Panc1 (cell line): ENCODE results near the gene TRH. TPM values are rescaled to one million over a fixed set of nuclear protein-coding genes. Genes with fewer than 3 reads are reported as not detected.

ENCODE experiments used
- ATAC-seq: fragments of 200-7000 bp; cut with Tn5 transposase; 2 replicates; pipeline ENCODE4 v1.9.1; 2020; ENCODE audit warnings: mild to moderate bottlenecking, moderate library complexity
- BruUV-seq: library from RNA; stranded (reverse); fragments of 400-500 nt; replicated peaks from 2 replicates; lab custom pipeline; 2021; lab: Mats Ljungman, UMichigan
- CTCF ChIA-PET: fragments of 300-600 bp; sonication (Branson Sonifier 250); formaldehyde crosslinking; loops from one replicate; lab custom pipeline; 2022; ENCODE audit warnings: antibody characterized with exemption; lab: Charles Lee
- POLR2A ChIA-PET: fragments of 300-600 bp; sonication (Branson Sonifier 250); formaldehyde crosslinking; loops from one replicate; lab custom pipeline; 2022; ENCODE audit warnings: antibody characterized with exemption; lab: Charles Lee
- DNase-seq: peaks from one replicate; pipeline ENCODE4 v3.0.0-alpha.2; 2010; ENCODE audit warnings: low read depth, low spot score
- H3K27ac ChIP-seq: 2 replicates; pipeline ENCODE4 v1.5.1; 2011; ENCODE audit warnings: mild to moderate bottlenecking, low read length, inconsistent platforms
- H3K27me3 ChIP-seq: fragments of 200-500 bp; sonication (Bioruptor generic); 2 replicates; pipeline ENCODE4 v1.6.0; 2014; ENCODE audit warnings: low read length, inconsistent platforms; ENCODE audit not compliant: control insufficient read depth, insufficient read depth
- H3K36me3 ChIP-seq: fragments of 200-500 bp; sonication (Bioruptor generic); 2 replicates; pipeline ENCODE4 v1.5.1; 2014; ENCODE audit warnings: inconsistent platforms, mild to moderate bottlenecking, low read length, moderate library complexity; ENCODE audit not compliant: control insufficient read depth, insufficient read depth
- H3K4me1 ChIP-seq: 2 replicates; pipeline ENCODE4 v1.5.1; 2011; ENCODE audit warnings: inconsistent platforms, mild to moderate bottlenecking, low read length, moderate library complexity; ENCODE audit not compliant: control insufficient read depth, insufficient read depth
- H3K4me3 ChIP-seq, 2 experiments: 2 replicates each; pipeline ENCODE4 v1.5.1; 2011 to 2012; ENCODE audit warnings: low read depth in 2 of 2, low read length in 2 of 2, mild to moderate bottlenecking in 2 of 2, inconsistent platforms in 1 of 2, moderate library complexity in 1 of 2
- H3K9me3 ChIP-seq: fragments of 200-500 bp; sonication (Bioruptor generic); 2 replicates; pipeline ENCODE4 v1.5.1; 2014; ENCODE audit warnings: low read depth, mild to moderate bottlenecking, inconsistent platforms, low read length, moderate library complexity; ENCODE audit not compliant: control insufficient read depth, insufficient read depth
- POLR2AphosphoS5 ChIP-seq: IDR thresholded peaks from 2 replicates; pipeline ENCODE4 v1.6.1; 2012; ENCODE audit warnings: mild to moderate bottlenecking, low read depth, low read length, moderate library complexity
- REST ChIP-seq, 2 experiments: IDR thresholded peaks; 2 replicates each; pipeline ENCODE4 v1.6.1; 2011 to 2012; ENCODE audit warnings: low read depth in 2 of 2, control low read depth in 1 of 2, low read length in 1 of 2, mild to moderate bottlenecking in 1 of 2, moderate library complexity in 1 of 2; ENCODE audit not compliant: insufficient read depth in 1 of 2
- SIN3A ChIP-seq: IDR thresholded peaks from 2 replicates; pipeline ENCODE4 v1.6.1; 2012; ENCODE audit warnings: low read depth, mild to moderate bottlenecking, low read length, moderate library complexity, borderline replicate concordance; ENCODE audit not compliant: insufficient read depth
- TCF7L2 ChIP-seq: IDR thresholded peaks from 2 replicates; pipeline ENCODE4 v1.6.1; 2011; ENCODE audit warnings: mild to moderate bottlenecking, low read depth, low read length, inconsistent platforms
- in situ Hi-C: cut with HindIII; loops from 2 replicates; pipeline ENCODE4 v1.10.0; 2016; ENCODE audit warnings: low sequenced_read_pairs, low pct_unique_long_range_greater_than_20kb
- intact Hi-C: fragments of 100-400 bp; cut with micrococcal nuclease; formaldehyde crosslinking; loops from one replicate; pipeline ENCODE4 v1.10.0; 2022; ENCODE audit not compliant: unreplicated experiment
- total RNA-seq: library from RNA; stranded (reverse); gene quantifications from one replicate; pipeline ENCODE4 v1.2.1, GENCODE V29; 2021; ENCODE audit not compliant: unreplicated experiment
- TF ChIP-seq, protein P1 (sequence below): fragments of 450-650 bp; IDR thresholded peaks from 2 replicates; pipeline ENCODE4 v1.5.1; 2017; ENCODE audit warnings: mild to moderate bottlenecking

TRH gene
- total RNA-seq, 1 experiment from 2014 or later: not detected

DNA sequence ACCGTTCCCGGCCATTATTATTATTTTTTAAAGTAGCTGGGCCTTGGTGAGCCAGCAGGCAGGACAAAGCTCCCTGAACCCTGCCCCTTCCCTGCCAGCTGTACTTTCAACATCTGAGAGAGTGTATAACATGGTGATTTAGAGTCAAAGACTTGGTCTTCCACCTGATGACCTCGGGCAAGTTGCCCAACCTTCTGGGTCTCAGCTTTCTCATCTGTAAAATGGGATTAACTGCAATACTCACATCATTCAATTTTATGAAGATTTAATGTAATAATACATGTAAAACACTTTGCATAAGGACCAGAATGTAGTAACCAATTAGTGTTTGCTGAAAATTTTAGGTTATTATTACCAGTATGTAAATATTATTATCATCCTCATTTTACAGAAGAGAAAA is 11.9 kb upstream of the TRH start:
- in situ Hi-C loops (no loop called here), intact Hi-C loops (no loop called here)
- Histone ChIP-seq H3K36me3 (no peaks in the 10 kb centered on the region), H3K27ac (no peak overlapping the region), H3K4me1 (no peaks in the 10 kb centered on the region), H3K27me3 (peaks cover 4% of the 10 kb centered on the region; the same call in 1 of the 2 replicates), H3K9me3 (no peaks in the 10 kb centered on the region), H3K4me3 (no peak overlapping the region)
- TF ChIP-seq SIN3A: no peak
- TF ChIP-seq, protein P1, sequence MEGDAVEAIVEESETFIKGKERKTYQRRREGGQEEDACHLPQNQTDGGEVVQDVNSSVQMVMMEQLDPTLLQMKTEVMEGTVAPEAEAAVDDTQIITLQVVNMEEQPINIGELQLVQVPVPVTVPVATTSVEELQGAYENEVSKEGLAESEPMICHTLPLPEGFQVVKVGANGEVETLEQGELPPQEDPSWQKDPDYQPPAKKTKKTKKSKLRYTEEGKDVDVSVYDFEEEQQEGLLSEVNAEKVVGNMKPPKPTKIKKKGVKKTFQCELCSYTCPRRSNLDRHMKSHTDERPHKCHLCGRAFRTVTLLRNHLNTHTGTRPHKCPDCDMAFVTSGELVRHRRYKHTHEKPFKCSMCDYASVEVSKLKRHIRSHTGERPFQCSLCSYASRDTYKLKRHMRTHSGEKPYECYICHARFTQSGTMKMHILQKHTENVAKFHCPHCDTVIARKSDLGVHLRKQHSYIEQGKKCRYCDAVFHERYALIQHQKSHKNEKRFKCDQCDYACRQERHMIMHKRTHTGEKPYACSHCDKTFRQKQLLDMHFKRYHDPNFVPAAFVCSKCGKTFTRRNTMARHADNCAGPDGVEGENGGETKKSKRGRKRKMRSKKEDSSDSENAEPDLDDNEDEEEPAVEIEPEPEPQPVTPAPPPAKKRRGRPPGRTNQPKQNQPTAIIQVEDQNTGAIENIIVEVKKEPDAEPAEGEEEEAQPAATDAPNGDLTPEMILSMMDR: no peak
- TF ChIP-seq POLR2AphosphoS5: no peak
- TF ChIP-seq REST (IDR thresholded peaks at IDR 0.05; ENCODE audit: insufficient read depth in 1 of 2, low read depth in 2 of 2, low read length in 1 of 2): no peak
- TF ChIP-seq TCF7L2: no peak
- DNase-seq: no peak
- no TSS peak for BruUV-seq
- ATAC-seq: no peak
- POLR2A ChIA-PET: no interaction called here
- CTCF ChIA-PET: no interaction called here

DNA sequence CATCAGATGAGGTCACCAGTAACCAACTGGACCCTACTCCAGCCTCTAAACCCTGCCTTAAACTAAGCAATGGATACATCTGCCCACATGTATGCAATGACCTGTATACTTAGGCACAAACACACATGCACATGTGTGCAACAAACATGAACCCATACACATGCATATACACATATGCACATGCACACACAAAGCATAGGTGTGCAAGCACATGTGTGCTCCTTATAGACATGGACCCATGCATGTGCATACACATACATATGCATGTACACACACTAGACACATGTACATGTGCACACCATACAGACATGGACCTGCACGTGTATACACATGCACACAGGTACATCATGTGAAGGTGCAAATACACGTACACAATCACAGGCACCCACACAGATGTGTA is 8.6 kb upstream of the TRH start:
- ATAC-seq (no peak), DNase-seq (no peak)
- TF ChIP-seq POLR2AphosphoS5 (no peak), SIN3A (no peak), TCF7L2 (no peak), REST (IDR thresholded peaks at IDR 0.05; ENCODE audit: insufficient read depth in 1 of 2, low read depth in 2 of 2, low read length in 1 of 2) (no peak)
- TF ChIP-seq, protein P1: no peak
- intact Hi-C loops: no loop called here
- Histone ChIP-seq H3K4me3 (no peak overlapping the region), H3K36me3 (no peaks in the 10 kb centered on the region), H3K4me1 (no peaks in the 10 kb centered on the region), H3K9me3 (no peaks in the 10 kb centered on the region), H3K27ac (no peak overlapping the region), H3K27me3 (peaks cover 4% of the 10 kb centered on the region; the same call in 1 of the 2 replicates)
- CTCF ChIA-PET: no interaction called here
- POLR2A ChIA-PET: no interaction called here
- BruUV-seq: no TSS peak
- in situ Hi-C loops: no loop called here
